Measurements from ENCODE around the gene PPP6R1.

- TF ChIP-seq CTCF (IDR thresholded peaks at IDR 0.05) (no peak), POLR2A (IDR thresholded peaks at IDR 0.05) (no peak)
Observed at GRCh38 chr19:55224038-55224665, 34.7 kb downstream of the PPP6R1 start.

Measured in uterus (tissue), 2 donors.